Ovary (tissue), 3 donors: ENCODE results near the gene TPRX1.

Source experiments
- CTCF ChIP-seq, 3 donors: fragments of 450-650 bp in 2 of 3; fragments of 200-600 bp in 1 of 3; IDR thresholded peaks; one replicate each; pipeline versions ENCODE4 v1.5.1 to v1.8.0; 2016 to 2022; ENCODE audit warnings: antibody characterized with exemption in 3 of 3, mild to moderate bottlenecking in 1 of 3
- EP300 ChIP-seq: sonication (generic); formaldehyde crosslinking; IDR thresholded peaks from one replicate; pipeline ENCODE4 v1.6.1; 2017; ENCODE audit warnings: antibody characterized with exemption
- donor health status: DM: no; HTN: no; CAD: no.

DNA sequence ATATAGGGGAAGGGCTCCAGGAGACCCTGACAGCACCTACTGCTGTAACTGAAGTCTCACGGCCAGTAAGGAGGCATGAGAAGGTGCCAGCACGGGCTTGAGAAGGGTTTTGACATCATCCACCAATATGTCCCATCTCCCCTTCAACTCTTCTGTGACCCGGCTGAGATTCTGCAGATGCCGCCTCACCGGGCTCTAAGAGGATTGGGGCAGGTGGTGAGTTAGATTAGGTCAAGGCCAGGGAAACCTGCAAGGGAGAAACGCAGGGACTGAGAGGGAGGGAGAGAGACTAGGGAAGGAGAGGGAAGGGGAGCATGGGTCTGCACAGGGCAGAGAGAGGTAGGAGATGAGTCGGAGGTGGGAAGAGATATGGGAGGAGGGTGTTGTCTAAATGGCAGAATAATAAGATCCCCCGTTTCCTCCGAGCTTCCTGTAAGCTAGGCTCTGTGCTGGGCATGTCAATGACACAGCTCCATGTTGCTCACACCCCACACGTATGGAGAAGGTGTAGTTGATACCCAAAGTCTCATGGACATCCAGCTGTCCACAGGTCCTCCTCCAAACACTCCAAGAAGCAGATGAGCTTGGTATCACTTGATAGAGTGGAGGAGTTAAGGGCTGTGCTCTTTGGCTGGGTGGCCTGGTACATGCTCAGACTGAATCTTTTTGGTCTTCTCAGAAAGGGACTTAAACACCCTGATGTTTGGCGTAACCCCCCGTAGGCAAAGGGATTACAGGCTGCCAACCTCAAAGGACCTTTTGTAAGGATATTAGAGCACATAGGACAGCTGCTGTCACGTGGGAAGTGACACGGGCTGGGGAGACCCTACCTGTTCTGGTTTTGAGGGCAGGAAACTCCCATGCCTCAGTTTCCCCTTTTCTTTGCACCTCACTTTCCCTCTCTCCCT is 6.1 kb downstream of the TPRX1 start:
- no peak for TF ChIP-seq EP300
- no peak for TF ChIP-seq CTCF (IDR thresholded peaks at IDR 0.05)
